Activated CD8-positive, alpha-beta memory T cell treated with anti-CD3 and anti-CD28 coated beads, Interleukin-2, amount 50 U/mL, for 1 hour (primary cell): ENCODE results near the gene RPL22.

Experiments used
- DNase-seq: peaks from one replicate; pipeline ENCODE4 v3.0.0-alpha.2; 2020; ENCODE audit errors: extremely low read depth

The RPL22 gene

GRCh38 chr1:6152181-6152580 lies 47.2 kb downstream of the RPL22 start:
- DNase-seq, result no peak

- DNase-seq, result no peak
Measured at GRCh38 chr1:6151291-6151822, 48.0 kb downstream of the RPL22 start.

- no peak for DNase-seq
Measured at GRCh38 chr1:6150006-6150938, 49.1 kb downstream of the RPL22 start.

DNA sequence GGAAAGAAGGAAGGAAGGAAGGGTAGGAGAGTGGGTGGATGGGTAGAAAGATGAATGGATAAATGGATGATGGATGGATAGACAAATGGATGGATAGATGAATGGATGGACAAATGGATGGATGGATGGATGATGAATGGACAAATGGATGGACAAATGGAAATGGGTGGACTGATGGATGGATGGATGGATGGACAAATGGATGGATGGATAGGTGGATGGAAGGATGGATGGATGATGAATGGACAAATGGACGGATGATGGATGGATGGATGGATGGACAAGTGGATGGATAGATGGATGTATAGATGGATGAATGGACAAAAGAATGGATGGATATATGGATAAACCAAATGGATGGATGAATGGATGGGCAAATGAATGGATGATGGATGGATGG lies 49.8 kb downstream of the RPL22 start:
- no peak for DNase-seq

DNA sequence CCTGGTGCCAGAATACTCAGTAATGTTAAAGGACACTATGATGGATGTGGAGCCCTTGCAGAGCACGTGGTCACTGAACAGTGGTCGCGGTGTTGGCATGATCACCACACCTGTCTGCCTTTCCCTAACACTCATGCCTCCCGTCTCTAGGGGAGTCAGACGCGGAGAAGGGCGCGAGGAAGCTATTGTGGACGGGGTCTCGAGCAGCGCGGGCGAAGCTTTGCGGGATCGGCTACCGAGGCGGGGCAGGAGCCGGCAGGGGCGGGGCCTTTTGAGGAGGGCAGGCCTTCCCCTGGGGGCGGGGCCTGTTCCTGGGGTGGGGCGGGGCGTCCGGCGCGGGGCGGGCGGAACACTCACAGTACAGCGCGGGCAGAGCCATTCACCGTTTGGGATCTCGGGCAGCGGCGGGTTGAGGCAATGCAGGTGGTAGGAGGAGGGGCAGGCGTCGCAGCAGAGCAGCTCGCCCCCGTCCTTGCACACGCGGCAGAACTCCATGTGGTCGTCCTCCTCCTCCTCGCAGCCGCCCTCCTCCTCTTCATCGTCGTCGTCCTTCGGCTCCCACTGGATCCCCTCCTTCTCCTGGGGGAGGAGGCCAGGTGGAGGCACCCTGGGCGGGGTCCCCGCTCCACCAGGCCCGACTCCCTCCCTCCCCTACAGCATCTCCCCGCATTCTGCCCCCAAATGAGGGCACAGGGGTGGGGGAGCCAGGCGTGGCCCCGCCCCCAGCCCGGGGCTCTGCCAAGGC lies 50.7 kb downstream of the RPL22 start:
- DNase-seq, result peak; percentile 7

DNA sequence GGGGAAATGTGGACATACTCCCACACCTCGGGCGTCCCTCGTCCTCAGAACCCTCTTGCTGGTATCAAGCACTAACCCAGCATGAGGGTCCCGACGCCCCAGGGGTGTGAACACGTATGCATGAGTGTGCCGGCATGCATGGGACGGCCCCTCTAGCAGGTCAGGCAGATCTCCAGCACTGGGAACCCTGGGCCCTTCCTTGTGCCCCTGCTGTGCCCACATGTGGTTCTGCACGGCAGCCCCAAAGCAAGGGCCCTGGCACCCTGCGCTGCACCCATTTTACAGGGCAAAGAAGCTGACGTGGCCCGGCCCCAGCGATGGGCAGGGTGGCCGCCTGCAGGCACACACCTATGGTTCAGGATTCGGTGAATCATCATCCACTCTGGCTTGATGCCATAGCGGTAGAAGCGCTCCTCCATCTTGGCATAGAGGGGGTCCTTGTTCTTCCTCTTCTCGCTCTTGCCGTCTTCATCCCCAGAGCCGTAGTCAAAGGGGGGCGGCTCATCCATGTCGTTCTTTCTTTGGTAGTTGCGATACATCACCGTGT lies 53.5 kb downstream of the RPL22 start:
- DNase-seq, result no peak

DNA sequence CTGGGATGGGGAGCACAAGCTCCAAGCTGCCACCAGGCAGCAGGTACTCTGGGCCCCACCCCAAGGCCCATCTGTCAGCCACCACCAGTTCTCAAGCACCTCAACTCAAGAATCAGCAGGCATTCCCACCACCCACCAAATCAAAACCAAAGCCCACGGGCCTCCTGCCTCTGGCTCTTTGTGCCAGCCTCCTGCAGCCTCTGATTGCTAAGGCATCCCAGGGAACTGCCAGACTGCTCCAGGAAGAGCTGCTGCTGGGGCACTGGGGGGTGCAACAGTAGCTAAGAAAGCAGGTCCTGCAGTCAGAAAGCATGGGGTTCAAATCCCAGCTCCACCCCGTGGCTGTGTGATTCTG lies 54.0 kb downstream of the RPL22 start:
- no peak for DNase-seq

DNA sequence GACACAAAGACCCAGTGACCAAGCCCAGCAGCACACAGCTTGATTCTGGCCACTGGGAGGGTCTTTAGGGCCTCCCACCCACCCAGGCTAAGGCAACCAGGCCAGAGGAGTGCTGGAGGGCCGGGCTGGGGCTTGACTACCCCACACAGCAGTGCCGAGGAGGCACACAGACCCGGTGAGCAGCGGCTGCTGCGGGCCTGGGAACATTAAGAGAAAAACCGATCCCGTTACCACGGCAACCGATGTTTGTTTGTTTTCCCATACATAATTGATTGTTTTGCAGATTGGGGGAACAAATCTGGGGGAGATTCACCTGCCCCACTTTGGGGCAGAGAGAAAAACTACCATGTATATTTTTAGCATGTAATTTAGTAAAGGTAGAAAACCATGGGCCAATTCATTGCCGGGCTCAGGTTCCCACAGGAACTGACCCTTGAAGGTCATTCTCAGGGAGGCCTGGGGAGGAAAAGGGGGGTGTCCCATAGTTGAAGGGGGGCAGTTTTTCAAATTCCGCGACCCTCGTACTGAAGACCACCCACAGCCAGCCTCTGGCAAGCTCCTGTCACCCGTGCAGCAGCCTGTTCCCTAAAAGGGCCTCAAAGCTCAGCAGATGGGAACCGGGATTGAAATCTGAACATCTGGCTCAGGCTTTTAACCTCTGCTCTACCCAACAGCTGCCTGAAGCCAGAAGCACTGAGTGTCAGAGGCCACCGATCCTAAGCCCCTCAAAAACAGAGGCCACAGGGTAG lies 54.6 kb downstream of the RPL22 start:
- no peak for DNase-seq

DNA sequence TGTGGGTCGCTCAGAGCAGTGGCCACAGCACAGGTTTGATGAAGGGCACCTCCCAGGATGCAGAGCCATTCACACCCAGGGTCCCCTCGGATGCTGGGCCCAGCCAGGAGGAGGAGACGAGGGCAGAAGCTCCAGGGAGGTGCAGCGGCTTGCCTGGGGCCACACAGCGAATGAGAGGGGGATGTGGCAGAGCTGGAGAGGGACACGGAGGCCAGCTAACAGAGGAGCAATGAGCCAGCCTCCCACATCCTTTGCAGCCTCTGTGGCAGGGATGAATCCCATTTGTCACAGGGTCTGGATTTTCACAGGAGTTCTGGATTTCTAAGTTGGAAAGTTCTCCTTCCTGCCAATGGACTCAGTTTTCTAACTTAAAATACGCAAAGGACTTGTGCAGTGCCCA lies 55.2 kb downstream of the RPL22 start:
- no peak for DNase-seq

DNA sequence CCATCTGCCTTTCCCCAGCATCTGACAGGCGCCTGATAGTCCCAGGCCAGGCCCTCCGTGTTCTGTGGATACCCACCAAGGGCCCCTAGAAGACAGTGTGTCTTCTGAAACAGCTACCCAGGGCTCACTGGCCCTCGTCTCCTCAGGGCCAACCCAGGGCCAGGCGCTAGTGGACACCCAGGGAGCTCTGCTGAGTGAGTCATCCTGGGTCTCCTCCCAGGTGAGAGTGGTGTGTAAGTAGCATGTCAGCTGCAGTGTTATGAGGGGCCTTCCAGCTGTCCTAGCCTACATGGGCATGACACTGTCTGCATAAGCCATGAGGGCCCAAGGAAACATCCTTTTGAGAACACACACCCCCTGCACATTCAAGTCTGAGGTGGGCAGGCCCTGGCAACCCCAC lies 56.0 kb downstream of the RPL22 start:
- no peak for DNase-seq

DNA sequence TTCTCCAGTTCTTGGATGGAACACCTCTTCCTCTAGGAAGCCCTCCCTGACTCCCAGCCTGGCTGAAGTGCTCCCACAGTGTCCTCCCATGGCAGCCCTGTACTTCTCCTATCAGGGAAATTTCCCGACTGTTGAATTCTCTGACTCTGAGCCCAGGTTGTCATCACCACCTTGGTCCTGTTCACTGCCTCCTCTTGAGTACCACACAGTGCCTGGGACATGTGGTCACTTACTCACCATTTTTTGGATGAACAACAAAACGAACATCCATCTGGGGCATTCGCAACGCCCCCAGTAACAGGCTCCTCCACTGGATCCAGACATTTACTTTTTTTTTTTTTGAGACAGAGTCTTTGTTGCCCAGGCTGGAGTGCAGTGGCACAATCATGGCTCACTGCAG lies 56.7 kb downstream of the RPL22 start:
- no peak for DNase-seq

DNA sequence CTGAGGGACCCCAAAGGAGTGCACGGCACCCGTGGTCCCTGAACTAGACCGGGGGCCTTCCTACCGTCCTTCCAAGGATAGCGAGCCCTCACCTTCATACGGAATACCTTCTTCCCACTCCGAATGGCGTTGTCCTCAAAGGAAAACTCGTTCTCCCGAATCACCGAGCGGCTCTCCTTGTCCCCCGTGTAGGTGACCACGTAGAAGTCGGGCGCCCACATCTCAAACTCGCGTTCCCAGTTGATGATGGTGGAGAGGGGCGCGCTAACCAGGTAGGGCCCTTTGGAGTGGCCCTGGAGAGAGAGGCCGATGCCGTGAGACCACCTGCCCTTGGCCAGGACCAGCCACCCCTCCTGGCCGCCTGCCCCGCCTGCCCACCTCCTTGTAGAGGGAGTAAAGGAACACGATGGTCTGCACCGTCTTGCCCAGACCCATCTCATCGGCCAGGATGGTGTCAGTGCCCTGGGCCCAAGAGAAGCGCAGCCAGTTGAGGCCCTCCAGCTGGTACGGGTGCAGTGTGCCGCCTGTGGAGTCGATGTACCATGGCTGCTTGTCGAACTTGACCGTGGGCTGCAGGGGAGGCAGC lies 57.3 kb downstream of the RPL22 start:
- DNase-seq, result no peak

DNA sequence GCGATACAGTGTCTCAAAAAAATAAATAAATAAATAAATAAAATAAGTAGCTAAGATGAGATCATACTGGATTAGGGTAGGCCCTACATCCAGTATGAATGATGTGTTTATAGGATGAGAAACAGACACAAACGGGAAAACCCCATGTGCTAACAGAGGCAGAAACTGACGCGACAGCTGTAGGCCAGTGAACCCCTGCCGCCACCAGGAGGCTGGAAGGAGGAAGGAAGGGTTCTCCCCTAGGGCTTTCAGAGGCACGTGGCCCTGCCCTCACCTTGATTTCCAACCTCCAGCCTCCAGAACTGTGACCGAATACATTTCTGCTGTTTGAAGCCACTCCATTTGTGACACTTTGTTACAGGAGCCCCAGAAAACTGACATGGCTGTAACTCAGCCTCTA lies 57.8 kb downstream of the RPL22 start:
- DNase-seq, result no peak

- no peak for DNase-seq
Measured at GRCh38 chr1:6140413-6140812, 59.0 kb downstream of the RPL22 start.

- DNase-seq, result no peak
Measured at GRCh38 chr1:6137758-6138157, 61.6 kb downstream of the RPL22 start.

DNA sequence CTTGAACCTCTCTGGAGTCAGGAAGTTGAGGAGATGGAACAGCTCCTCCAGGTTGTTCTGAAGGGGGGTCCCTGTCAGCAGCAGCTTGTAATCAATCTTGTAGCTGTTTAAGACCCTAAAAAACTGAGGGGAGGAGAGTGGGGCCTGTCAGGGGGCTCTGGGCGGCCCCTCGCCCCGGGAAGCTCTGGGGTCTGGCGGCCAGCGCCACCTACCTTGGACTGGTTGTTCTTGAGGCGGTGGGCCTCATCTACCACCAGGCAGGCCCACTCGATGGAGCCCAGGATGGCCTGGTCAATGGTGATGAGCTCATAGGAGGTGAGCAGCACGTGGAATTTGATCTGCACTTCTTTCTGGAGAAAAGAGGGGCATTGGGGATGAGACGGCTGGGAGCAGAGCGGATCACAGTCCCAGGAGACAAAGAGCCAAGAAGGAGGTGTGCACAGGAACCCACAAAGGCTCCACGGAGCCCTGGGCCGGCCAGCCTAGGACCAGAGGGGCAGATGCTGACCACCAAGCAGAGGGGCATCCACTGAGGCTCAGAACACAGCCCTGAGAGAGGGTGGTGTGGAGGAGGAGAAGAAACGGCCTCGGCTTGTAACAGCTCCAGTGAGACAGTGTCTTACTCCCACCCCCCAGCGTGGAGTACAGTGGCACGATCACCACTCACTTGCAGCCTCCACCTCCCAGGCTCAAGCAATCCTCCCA lies 62.7 kb downstream of the RPL22 start:
- no peak for DNase-seq
